ENCODE data around the gene RBP7. TPM values are rescaled to one million over a fixed set of nuclear protein-coding genes. Genes with fewer than 3 reads are reported as not detected.

The RBP7 gene
- total RNA-seq, 1 donor from 2014 or later, result 11.0 TPM

DNA sequence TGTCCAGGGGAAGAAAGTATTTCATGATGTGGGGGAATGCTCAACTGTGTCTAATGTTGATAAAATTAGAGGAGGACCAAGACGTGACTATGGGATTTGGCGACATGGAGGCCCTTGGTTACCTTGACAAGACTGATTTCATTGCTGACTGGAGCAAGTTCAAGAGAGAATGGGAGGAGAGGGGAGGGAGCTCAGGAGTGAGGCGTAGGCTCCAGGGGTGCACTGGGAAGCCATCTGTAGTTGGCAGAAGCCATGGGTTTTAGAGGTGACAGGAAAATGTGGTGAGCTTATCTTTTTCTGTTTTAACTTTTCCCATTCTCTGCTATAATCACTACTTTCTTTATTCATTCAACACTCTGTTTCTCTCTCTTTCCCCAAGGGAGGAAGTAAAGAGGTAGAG lies 51.6 kb downstream of the RBP7 start:
- no peaks in the 10 kb centered on the region for H3K9me3 ChIP-seq (ENCODE audit: control insufficient read depth in 3 of 3, low read length in 3 of 3)
- H3K27ac ChIP-seq (ENCODE audit: low read depth, low read length), result no peak overlapping the region
- H3K4me3 ChIP-seq (ENCODE audit: low read length in 3 of 3), result no peak overlapping the region
- H3K4me1 ChIP-seq (ENCODE audit: control insufficient read depth in 3 of 3, insufficient read depth in 3 of 3, low read length in 3 of 3), result peaks cover 30 to 31% (median 31%) of the 10 kb centered on the region in 3 donors
- no peaks in the 10 kb centered on the region for H3K27me3 ChIP-seq (ENCODE audit: control insufficient read depth in 3 of 3, insufficient read depth in 3 of 3, low read length in 3 of 3)
- H3K36me3 ChIP-seq (ENCODE audit: control insufficient read depth in 3 of 3, insufficient read depth in 3 of 3, low read length in 3 of 3), result no peaks in the 10 kb centered on the region
- H3K9ac ChIP-seq (ENCODE audit: low read depth in 1 of 3, low read length in 3 of 3), result no peak overlapping the region

DNA sequence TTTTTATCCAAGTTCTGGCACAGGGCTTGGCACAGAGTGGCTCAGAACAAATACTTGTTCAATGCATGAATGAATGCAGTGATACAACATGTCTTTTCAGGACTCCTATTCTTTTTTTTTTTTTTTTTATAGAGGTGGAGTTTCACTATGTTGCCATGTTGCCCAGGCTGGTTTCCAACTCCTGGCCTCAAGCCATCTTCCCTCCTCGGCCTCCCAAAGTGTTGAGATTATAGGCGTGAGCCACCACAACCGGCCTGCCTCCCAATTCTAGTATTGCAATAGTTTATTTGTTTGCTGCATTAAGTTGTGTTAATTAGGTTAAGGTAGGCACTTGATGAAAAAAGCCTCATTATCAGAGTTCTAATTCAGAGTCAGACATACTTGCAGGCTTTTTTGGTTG lies 53.6 kb downstream of the RBP7 start:
- Histone ChIP-seq H3K36me3 (ENCODE audit: control insufficient read depth in 3 of 3, insufficient read depth in 3 of 3, low read length in 3 of 3) (no peaks in the 10 kb centered on the region), H3K4me3 (ENCODE audit: low read length in 3 of 3) (no peak overlapping the region), H3K4me1 (ENCODE audit: control insufficient read depth in 3 of 3, insufficient read depth in 3 of 3, low read length in 3 of 3) (peaks cover 24 to 26% (median 24%) of the 10 kb centered on the region in 3 donors), H3K27me3 (ENCODE audit: control insufficient read depth in 3 of 3, insufficient read depth in 3 of 3, low read length in 3 of 3) (no peaks in the 10 kb centered on the region), H3K27ac (ENCODE audit: low read depth, low read length) (no peak overlapping the region), H3K9ac (ENCODE audit: low read depth in 1 of 3, low read length in 3 of 3) (no peak overlapping the region), H3K9me3 (ENCODE audit: control insufficient read depth in 3 of 3, low read length in 3 of 3) (no peaks in the 10 kb centered on the region)

DNA sequence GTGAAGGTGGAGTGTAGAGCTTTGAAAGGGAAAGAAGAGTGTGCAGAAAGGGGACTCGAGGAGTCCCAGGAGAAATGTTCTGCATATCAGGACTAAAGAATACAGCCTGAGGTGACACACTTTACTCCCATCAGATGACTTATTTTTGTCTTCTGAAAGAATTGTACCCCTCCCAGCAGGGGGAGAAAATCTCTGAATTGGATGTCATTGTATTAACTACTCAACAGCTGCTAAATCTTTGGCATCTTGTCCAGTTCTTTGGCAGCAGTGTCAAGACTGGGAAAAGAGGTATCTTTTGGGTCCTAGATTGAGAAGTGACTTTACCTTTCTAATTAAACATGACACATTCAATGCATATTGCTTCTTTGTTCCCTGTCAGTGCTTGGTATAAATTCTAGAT lies 54.6 kb downstream of the RBP7 start:
- H3K4me1 ChIP-seq (ENCODE audit: control insufficient read depth in 3 of 3, insufficient read depth in 3 of 3, low read length in 3 of 3), result peaks cover 13 to 23% (median 22%) of the 10 kb centered on the region in 3 donors
- H3K27ac ChIP-seq (ENCODE audit: low read depth, low read length), result peak overlapping the region; percentile 50

DNA sequence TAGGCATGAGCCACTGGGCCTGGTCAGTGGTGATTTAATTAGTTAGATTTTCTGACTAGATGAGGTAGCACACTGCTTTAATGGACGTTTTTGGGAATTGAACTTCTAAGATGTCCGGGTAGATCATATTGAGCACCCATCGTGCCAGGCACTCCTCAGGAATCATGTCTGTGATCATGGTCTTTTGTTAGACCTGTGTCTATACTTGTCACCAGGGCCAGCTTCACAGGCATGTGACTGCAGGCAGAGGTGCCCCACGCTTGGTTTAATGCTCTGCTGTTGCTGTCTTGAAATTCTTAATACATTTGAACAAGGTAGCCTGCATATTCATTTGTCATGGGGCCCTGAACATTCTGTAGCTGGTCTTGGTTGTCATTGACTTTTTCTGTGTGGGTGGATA lies 55.3 kb downstream of the RBP7 start:
- no peaks in the 10 kb centered on the region for H3K36me3 ChIP-seq (ENCODE audit: control insufficient read depth in 3 of 3, insufficient read depth in 3 of 3, low read length in 3 of 3)
- H3K4me3 ChIP-seq (ENCODE audit: low read length in 3 of 3), result no peak overlapping the region
- H3K27me3 ChIP-seq (ENCODE audit: control insufficient read depth in 3 of 3, insufficient read depth in 3 of 3, low read length in 3 of 3), result no peaks in the 10 kb centered on the region
- H3K27ac ChIP-seq (ENCODE audit: low read depth, low read length), result peak overlapping the region; percentile 50
- no peaks in the 10 kb centered on the region for H3K9me3 ChIP-seq (ENCODE audit: control insufficient read depth in 3 of 3, low read length in 3 of 3)
- H3K9ac ChIP-seq (ENCODE audit: low read depth in 1 of 3, low read length in 3 of 3), result peak overlapping the region in 1 of 3 donors; percentile 35
- H3K4me1 ChIP-seq (ENCODE audit: control insufficient read depth in 3 of 3, insufficient read depth in 3 of 3, low read length in 3 of 3), result peaks cover 7 to 19% (median 17%) of the 10 kb centered on the region in 3 donors

More for the DNA sequence above, 54.6 kb downstream of the RBP7 start:
- H3K27me3 ChIP-seq (ENCODE audit: control insufficient read depth in 3 of 3, insufficient read depth in 3 of 3, low read length in 3 of 3), result no peaks in the 10 kb centered on the region
- no peaks in the 10 kb centered on the region for H3K36me3 ChIP-seq (ENCODE audit: control insufficient read depth in 3 of 3, insufficient read depth in 3 of 3, low read length in 3 of 3)
- no peaks in the 10 kb centered on the region for H3K9me3 ChIP-seq (ENCODE audit: control insufficient read depth in 3 of 3, low read length in 3 of 3)
- no peak overlapping the region for H3K9ac ChIP-seq (ENCODE audit: low read depth in 1 of 3, low read length in 3 of 3)
- no peak overlapping the region for H3K4me3 ChIP-seq (ENCODE audit: low read length in 3 of 3)

DNA sequence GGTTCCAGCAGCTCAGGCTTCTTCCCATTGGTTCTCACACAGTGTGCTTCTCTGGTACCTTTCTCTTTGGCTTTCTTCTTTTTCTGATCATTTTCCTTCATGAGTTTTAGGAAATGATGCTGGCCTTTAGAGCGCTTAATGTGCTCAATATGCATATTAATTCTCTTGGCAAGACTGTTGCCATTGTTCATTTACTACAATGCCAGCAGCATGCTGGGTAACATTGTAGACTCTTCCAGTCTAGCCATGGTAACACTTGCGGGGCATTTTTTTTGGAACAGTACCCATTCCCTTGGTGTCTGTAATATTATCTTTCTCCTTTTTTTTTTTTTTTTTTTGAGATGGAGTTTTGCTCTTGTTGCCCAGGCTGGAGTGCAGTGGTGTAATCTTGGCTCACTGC lies 57.4 kb downstream of the RBP7 start:
- no peak overlapping the region for H3K27ac ChIP-seq (ENCODE audit: low read depth, low read length)
- H3K9me3 ChIP-seq (ENCODE audit: control insufficient read depth in 3 of 3, low read length in 3 of 3), result no peaks in the 10 kb centered on the region
- peaks cover 0 to 2% (median 0%) of the 10 kb centered on the region in 3 donors for H3K36me3 ChIP-seq (ENCODE audit: control insufficient read depth in 3 of 3, insufficient read depth in 3 of 3, low read length in 3 of 3)
- H3K4me3 ChIP-seq (ENCODE audit: low read length in 3 of 3), result no peak overlapping the region
- peaks cover 21 to 39% (median 35%) of the 10 kb centered on the region in 3 donors for H3K4me1 ChIP-seq (ENCODE audit: control insufficient read depth in 3 of 3, insufficient read depth in 3 of 3, low read length in 3 of 3)
- H3K27me3 ChIP-seq (ENCODE audit: control insufficient read depth in 3 of 3, insufficient read depth in 3 of 3, low read length in 3 of 3), result no peaks in the 10 kb centered on the region
- H3K9ac ChIP-seq (ENCODE audit: low read depth in 1 of 3, low read length in 3 of 3), result no peak overlapping the region

DNA sequence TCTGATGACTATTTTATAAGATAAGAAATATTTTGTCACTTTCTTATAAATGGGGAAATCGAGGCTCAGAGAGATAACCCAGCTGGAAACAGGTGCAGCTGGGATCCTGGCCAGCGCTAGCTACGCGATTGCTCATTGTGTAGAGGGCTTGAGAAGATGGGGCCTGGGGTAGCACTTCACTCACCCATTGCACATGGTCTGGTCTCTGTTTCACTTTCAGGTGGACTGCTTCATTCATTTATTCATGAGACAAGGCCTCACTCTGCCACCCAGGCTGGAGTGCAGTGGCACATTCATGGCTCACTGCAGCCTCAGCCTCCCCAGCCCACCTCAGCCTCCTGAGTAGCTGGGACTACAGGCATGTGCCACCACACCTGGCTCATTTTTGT lies 59.6 kb downstream of the RBP7 start:
- Histone ChIP-seq H3K4me1 (ENCODE audit: control insufficient read depth in 3 of 3, insufficient read depth in 3 of 3, low read length in 3 of 3) (peaks cover 25 to 36% (median 31%) of the 10 kb centered on the region in 3 donors), H3K27ac (ENCODE audit: low read depth, low read length) (no peak overlapping the region), H3K36me3 (ENCODE audit: control insufficient read depth in 3 of 3, insufficient read depth in 3 of 3, low read length in 3 of 3) (peaks cover 0 to 3% (median 0%) of the 10 kb centered on the region in 3 donors)

DNA sequence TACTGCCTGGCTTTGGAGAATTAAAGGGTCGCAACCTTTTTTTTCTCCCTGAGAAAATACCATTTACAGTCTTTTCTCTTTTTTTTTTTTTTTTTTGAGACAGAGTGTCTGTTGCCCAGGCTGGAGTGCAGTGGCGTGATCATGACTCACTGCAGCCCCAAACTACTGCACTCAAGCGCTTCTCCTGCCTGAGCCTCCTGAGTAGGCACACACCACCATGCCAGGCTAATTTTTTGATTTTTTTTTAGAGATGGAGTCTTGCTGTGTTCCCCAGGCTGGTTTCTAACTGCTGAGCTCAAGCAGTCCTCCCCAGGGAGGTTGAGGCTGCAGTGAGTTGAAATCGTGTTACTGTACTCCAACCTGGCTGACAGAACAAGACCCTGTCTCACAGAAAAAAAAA lies 60.3 kb downstream of the RBP7 start:
- Histone ChIP-seq H3K36me3 (ENCODE audit: control insufficient read depth in 3 of 3, insufficient read depth in 3 of 3, low read length in 3 of 3) (peaks cover 0 to 3% (median 0%) of the 10 kb centered on the region in 3 donors), H3K27me3 (ENCODE audit: control insufficient read depth in 3 of 3, insufficient read depth in 3 of 3, low read length in 3 of 3) (no peaks in the 10 kb centered on the region), H3K27ac (ENCODE audit: low read depth, low read length) (no peak overlapping the region), H3K9me3 (ENCODE audit: control insufficient read depth in 3 of 3, low read length in 3 of 3) (no peaks in the 10 kb centered on the region), H3K4me1 (ENCODE audit: control insufficient read depth in 3 of 3, insufficient read depth in 3 of 3, low read length in 3 of 3) (peaks cover 22 to 35% (median 28%) of the 10 kb centered on the region in 3 donors), H3K4me3 (ENCODE audit: low read length in 3 of 3) (no peak overlapping the region), H3K9ac (ENCODE audit: low read depth in 1 of 3, low read length in 3 of 3) (no peak overlapping the region)

More for the DNA sequence above, 59.6 kb downstream of the RBP7 start:
- Histone ChIP-seq H3K27me3 (ENCODE audit: control insufficient read depth in 3 of 3, insufficient read depth in 3 of 3, low read length in 3 of 3) (no peaks in the 10 kb centered on the region), H3K9ac (ENCODE audit: low read depth in 1 of 3, low read length in 3 of 3) (no peak overlapping the region), H3K9me3 (ENCODE audit: control insufficient read depth in 3 of 3, low read length in 3 of 3) (no peaks in the 10 kb centered on the region), H3K4me3 (ENCODE audit: low read length in 3 of 3) (no peak overlapping the region)

DNA sequence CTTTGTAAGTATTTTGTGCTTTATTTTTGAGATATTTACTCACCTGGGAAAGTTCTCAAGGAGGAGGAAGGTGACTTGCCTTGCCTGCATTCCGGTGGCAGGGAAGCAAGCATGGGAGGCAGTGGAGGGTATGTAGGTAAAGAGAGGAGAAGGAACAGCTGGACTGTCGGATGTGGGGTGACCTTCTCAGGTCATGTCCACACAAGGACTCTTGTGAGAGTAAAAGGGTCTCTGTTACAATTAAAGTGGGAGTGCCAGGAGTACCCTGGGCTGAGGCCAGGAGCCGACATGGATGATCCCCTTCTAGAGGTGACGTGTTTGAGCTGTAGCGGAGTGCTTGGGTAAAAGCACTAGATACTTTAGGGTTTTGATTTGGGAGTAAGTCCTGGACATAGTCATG lies 60.8 kb downstream of the RBP7 start:
- H3K9me3 ChIP-seq (ENCODE audit: control insufficient read depth in 3 of 3, low read length in 3 of 3), result no peaks in the 10 kb centered on the region
- no peak overlapping the region for H3K4me3 ChIP-seq (ENCODE audit: low read length in 3 of 3)
- H3K4me1 ChIP-seq (ENCODE audit: control insufficient read depth in 3 of 3, insufficient read depth in 3 of 3, low read length in 3 of 3), result peaks cover 18 to 33% (median 28%) of the 10 kb centered on the region in 3 donors
- H3K36me3 ChIP-seq (ENCODE audit: control insufficient read depth in 3 of 3, insufficient read depth in 3 of 3, low read length in 3 of 3), result peaks cover 0 to 3% (median 0%) of the 10 kb centered on the region in 3 donors
- no peaks in the 10 kb centered on the region for H3K27me3 ChIP-seq (ENCODE audit: control insufficient read depth in 3 of 3, insufficient read depth in 3 of 3, low read length in 3 of 3)
- no peak overlapping the region for H3K9ac ChIP-seq (ENCODE audit: low read depth in 1 of 3, low read length in 3 of 3)
- H3K27ac ChIP-seq (ENCODE audit: low read depth, low read length), result no peak overlapping the region

DNA sequence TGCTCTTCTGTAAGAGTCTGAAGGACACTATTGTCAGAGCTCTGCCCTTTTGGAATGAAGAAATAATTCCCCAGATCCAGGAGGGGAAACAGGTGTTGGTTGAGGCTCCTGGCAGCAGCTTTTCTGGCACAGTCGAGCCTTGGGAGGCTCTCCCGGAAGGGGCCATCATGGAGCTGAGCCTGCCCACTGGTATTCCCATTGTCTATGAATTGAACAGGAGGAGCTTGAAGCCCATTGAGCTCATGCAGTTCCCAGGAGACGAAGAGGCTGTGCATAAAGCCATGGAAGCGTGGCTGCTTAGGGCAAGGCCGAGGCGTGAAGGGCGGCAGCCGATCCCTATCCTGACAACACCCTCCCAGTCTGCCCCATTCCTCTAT lies 62.3 kb downstream of the RBP7 start:
- Histone ChIP-seq H3K4me3 (ENCODE audit: low read length in 3 of 3) (no peak overlapping the region), H3K9ac (ENCODE audit: low read depth in 1 of 3, low read length in 3 of 3) (no peak overlapping the region), H3K36me3 (ENCODE audit: control insufficient read depth in 3 of 3, insufficient read depth in 3 of 3, low read length in 3 of 3) (peaks cover 0 to 3% (median 0%) of the 10 kb centered on the region in 3 donors), H3K9me3 (ENCODE audit: control insufficient read depth in 3 of 3, low read length in 3 of 3) (no peaks in the 10 kb centered on the region), H3K4me1 (ENCODE audit: control insufficient read depth in 3 of 3, insufficient read depth in 3 of 3, low read length in 3 of 3) (peaks cover 19 to 38% (median 29%) of the 10 kb centered on the region in 3 donors), H3K27me3 (ENCODE audit: control insufficient read depth in 3 of 3, insufficient read depth in 3 of 3, low read length in 3 of 3) (no peaks in the 10 kb centered on the region), H3K27ac (ENCODE audit: low read depth, low read length) (no peak overlapping the region)

DNA sequence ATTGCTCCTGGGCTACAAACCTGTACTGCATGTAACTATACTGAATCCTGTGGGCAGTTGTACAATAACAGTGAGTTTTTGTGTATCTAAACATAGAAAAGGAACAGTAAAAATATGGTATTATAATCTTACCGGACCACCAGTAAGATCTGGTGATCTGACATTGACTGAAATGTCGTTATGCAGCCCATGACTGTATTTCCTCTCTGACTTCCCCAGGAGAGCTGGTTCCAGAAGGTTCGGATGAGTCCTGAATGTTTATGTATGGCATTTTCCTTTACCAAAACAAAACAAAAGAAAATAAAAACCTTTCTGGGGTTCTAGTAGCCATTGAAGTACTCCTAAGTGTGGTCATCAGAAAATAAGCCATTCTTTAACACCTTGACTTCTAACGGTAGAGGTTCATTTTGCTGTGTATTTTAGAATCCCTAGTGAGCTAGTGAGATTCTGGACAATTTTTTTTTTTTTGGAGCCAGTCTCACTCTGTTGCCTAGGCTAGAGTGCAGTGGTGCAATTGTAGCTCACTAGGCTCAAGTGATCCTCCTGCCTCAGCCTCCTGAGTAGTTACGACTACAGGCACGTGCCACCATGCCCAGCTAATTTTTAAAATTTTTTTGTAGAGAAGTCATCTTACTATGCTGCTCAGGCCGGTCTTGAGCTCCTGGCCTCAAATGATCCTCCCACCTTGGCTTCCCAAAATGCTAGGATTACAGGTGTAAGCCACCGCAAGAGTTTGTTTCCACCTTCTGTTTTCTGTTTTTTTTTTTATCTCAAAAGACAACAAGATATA lies 63.5 kb downstream of the RBP7 start:
- H3K4me3 ChIP-seq (ENCODE audit: low read length in 3 of 3), result no peak overlapping the region
- peaks cover 27 to 44% (median 32%) of the 10 kb centered on the region in 3 donors for H3K4me1 ChIP-seq (ENCODE audit: control insufficient read depth in 3 of 3, insufficient read depth in 3 of 3, low read length in 3 of 3)
- H3K9ac ChIP-seq (ENCODE audit: low read depth in 1 of 3, low read length in 3 of 3), result no peak overlapping the region
- no peaks in the 10 kb centered on the region for H3K9me3 ChIP-seq (ENCODE audit: control insufficient read depth in 3 of 3, low read length in 3 of 3)
- no peak overlapping the region for H3K27ac ChIP-seq (ENCODE audit: low read depth, low read length)
- H3K36me3 ChIP-seq (ENCODE audit: control insufficient read depth in 3 of 3, insufficient read depth in 3 of 3, low read length in 3 of 3), result peaks cover 0 to 3% (median 0%) of the 10 kb centered on the region in 3 donors
- no peaks in the 10 kb centered on the region for H3K27me3 ChIP-seq (ENCODE audit: control insufficient read depth in 3 of 3, insufficient read depth in 3 of 3, low read length in 3 of 3)

Data from skeletal muscle tissue (tissue), 4 donors.